HuH-7.5 (cell line): Measurements from ENCODE around the gene NKD1.
A peak's percentile ranks its signal among the peaks of the same experiment; 100 is the strongest.

Source experiments
- DNase-seq: peaks from one replicate; pipeline ENCODE4 v3.0.0; 2011; ENCODE audit warnings: low spot score

Gene NKD1

DNA sequence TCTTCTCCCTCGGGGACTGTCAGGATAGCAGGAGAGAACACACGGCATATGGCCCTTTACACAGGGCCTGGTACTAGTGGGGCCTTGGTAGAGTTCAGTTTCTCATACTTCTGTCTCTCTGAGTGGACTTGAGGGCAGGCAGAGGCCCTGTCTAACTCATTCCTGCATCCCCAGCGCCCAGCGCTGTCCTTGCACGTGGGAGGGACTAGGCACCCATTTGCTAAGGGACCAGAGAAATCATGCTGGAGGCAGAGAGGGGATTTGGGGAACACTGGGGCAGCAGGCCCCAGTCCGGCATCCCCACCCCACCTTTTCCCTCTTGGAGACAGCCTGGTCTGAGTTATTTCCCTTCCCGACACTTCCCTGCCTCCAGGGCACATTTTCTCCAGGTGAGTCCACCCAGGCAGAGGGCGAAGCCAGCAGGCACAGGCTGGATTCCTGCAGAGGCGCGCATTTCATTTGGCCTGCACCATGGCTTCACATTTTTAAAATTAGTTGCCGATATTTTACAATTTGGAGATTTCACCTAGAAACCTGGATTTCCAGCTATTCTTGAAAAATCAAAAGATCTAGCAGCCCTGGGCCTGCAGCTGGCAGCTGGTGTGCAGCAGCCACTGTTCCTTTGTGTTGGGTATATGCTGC is 9.7 kb upstream of the NKD1 start:
- no peak for DNase-seq

- DNase-seq = no peak
These were observed 9.0 kb upstream of the NKD1 start for GRCh38 chr16:50539053-50539695.

- DNase-seq = no peak
These were observed 8.1 kb upstream of the NKD1 start for GRCh38 chr16:50539822-50540710.

- no peak for DNase-seq
These were observed 7.5 kb upstream of the NKD1 start for GRCh38 chr16:50540711-50541007.

DNA sequence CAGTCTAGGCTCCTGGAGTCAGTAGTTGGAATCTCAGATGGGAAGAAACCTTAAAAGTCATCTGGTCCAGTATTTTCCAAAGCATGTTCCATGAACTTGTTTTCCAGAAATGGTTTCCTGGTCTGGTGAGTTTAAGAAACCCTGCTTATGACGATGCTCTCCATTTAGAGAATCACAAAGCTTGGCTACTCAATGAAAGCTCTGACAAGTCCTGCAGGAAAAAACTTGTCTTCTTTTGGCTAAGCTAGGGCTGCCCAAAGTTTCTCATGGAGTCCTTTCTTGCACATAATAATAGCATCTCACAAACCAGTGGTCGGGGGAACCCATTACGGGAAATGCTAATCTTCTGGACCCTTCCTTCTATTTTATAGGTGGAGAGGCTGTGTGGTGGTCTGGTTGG is 5.5 kb upstream of the NKD1 start:
- DNase-seq = no peak

DNA sequence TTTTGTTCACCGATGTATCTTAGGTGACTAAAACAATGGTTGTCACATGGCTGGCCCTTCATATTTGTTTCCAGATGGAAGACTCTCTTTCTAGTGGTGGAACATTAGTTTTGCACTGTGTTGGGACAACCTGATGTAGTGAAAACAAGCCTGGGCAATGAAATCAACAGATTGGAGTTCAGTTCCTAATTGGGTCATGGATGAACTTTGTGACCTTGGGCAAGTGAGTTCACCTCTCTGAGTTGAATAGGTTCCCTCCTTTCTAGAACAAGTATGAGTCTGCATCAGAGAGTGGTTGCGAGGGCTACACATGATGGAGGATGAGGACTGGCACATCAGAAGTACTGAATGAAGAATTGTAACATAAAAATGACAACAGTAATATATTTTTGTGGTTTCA is 2.1 kb upstream of the NKD1 start:
- DNase-seq = no peak

DNA sequence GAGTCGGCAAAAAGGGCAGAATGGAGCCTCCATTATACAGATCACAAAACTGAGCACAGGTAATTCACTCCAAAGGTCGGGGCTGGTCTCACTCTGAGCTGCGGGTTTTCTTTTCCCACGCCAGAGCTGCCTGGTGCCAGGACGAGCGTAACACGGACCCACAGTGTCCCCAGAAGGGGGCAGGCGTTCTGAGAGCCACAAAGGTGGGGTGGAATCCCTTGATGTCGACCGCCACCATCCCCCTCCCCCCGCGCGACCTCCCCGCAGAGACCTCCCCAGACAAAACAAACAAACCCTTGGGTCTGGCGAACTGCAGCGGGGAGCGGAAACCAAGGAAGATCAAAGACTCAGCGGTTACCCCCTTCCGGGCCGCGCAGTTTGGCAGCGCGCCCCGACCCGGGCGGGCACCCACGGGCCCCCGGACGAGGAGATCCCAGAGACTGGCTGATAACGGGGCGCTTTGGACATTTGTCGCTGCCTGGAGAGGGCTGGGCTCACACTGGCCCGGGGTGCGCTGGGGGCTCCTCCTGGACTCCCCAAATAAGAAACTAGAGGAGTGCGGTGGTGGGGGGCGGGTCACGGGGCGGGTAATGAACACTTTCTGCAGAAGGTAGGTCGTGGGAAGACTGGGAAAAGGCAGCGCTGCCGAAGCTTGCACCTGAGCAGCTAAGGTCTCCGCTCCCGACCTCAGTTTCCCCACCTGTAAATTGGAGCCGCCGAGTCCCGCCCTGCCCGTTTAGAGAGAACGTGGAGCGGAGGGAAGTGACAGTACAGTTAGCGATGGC is 664 bp upstream of the NKD1 start:
- DNase-seq = peak; percentile 64

GRCh38 chr16:50548909-50549560 is 839 bp downstream of the NKD1 start:
- no peak for DNase-seq

DNA sequence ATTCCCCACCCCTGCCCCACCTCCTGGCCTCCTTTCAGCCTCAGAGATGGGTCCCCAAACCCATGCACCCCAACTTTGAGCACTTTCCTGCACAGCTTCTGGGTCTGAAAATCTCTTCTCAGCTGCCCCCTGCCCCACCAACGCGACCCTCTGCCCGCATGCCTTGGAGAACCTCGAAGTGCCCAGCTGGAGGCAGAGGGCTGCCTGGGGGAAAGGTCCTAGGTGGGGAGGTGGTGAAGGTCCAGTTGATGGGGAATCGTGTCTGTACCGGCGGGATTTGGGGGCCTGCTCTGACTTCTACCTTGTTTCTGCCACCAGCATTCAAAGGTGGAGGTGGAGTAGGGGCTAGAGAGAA is 1.3 kb downstream of the NKD1 start:
- DNase-seq = no peak

- DNase-seq = no peak
These were observed 1.8 kb downstream of the NKD1 start for GRCh38 chr16:50550035-50550434.

DNA sequence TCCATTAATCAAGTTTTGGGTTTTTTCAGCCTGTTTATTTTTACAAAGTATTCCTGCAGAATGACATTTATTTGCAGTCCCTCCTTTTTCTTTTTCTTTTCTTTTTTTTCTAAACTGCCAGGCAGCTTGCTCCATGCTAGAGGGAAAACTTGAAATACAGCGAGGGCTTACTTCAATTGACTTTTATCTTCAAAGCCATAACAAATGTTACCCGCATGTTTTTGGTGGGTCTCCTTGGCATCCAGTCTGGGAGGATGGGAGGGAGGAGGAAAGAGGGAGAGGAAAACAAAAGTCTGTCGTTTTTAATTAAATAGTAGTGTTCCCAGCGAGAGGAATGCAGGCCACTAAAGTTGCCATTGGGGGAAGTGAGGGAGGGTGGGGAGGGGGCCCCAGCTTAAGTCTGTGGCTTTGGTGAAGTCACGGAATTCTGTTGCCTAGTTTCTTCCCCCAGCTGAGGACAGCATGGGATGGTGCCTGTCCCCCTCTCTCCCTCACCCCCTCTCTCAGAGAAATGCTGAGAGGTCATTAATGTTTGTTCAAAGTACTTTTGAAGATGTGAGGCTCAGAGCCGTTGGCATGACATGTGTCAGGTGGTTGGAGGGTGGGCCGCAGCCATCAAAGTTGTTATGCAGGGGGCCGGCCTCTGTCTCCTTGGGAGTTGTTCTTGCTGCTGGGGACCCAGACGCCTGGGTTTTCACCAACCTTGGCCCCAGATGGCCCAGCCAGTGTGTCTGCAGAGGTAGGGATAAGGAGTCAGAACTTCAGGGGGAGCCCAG is 2.9 kb downstream of the NKD1 start:
- DNase-seq = no peak

DNA sequence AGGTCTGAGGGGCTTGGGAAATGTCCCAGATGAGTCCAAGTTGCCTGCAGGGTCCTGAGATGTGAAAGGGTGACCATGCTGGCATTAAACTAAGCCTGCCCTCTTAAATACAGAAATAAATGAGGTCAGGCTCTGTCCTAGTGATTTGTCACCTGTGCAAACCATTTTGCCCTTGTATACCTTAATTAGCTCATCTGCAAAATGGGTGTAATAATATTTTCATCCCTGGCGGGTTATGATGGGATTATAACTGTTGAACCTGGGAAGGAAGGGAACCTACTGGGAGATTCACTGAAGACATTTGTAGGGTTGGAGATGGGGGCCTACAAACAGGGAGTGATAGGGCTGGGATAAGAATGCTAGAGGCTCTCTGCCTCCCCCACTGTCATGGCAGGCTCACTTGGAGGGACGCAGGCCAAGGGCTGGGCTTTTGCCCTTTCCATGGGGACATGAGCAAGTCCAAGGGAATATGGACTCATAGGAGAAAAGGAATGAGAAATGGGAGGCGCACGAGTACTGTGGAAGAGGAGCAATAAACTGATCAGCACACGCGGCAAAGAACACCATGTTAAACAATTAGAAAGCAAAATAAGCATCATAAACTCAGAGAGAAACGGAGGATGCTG is 4.4 kb downstream of the NKD1 start:
- DNase-seq = no peak

DNA sequence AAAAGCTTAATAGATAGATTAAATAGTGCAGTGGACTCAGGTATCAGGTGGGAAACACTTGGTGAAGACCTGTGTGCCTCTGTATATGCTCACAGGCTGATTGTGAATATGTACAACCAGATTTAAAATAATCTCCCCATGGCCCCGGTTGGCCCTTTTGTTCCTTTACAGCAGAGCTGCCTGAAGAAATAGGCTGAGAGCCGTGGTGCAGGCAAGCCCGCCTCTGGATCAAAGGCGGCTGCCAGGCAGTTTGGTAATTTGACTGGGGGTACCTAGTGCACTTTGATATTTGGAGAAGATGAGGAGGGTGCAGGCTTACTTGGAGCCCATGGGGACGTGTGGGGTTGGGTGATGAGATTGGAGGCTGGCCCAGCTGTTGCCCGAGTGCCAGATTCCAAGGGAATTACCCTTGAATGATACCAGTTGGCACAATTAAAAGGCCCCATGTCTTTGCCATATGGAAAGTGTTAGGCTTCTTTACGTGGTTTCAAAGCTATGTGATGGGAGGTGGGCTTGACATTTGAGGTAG is 5.0 kb downstream of the NKD1 start:
- no peak for DNase-seq

DNA sequence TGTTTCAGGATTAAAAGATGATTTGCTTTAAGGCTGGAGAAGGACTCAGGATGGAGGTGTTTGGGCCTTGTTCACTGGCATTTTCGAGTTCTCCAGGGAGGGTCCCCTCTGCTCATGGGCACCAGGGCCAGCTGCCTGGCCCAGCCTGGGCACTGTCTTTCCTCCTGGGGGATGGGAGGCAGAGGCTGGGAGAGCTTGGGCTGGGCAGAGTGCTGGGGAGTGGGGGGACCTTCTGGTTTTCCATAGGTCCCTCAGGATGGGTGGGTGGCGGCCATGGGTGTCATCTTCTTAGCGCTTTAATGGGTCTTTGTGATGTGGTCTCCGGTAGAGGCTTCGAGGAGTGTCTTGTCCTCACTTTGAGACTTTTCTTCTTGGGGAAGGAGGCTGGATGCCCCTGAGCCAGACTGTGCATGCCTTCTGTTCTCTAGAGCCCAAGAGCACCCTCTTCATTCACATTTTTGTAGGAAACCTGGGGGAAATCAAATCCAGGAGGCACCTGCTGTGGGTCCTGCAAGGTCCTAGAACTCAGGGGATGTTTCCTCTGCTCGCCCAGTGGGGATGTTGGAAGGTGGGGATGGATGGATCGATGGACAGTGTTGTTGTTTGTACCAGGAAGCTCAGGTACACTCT is 5.7 kb downstream of the NKD1 start:
- DNase-seq = no peak

DNA sequence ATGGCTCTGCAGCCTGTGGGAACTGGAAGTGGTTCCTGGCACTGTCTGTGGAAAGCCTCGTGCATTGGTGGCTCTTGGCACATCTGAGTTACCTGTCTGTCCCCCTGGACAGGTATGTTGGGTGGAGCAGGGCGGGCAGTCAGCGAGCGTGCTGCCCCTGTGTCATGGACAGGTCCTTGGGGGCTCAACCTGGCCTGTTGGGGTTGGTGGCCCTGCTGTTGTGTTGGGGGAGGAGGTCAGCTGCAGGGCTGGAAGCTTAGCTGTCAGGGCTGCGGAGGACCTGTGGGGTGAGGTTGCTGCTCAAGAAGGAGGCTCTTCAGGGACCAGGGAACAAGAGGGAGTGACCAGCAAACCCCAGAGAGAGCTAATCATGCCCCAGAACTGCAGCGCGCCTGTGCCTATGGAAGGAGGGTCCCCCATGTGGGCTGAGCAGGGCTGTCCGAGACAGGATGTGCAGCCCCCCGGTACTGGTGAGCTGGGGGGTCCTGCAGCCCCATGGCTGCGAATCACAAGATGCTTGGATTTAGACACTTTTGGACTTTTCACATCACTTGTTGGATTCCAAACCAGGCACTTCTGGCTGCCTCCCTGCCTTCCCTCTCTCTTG is 7.2 kb downstream of the NKD1 start:
- no peak for DNase-seq

- no peak for DNase-seq
These were observed 7.9 kb downstream of the NKD1 start for GRCh38 chr16:50555952-50556673.

- DNase-seq = no peak
These were observed 8.8 kb downstream of the NKD1 start for GRCh38 chr16:50557046-50557445.

GRCh38 chr16:50558913-50559312 is 10.7 kb downstream of the NKD1 start:
- no peak for DNase-seq

DNA sequence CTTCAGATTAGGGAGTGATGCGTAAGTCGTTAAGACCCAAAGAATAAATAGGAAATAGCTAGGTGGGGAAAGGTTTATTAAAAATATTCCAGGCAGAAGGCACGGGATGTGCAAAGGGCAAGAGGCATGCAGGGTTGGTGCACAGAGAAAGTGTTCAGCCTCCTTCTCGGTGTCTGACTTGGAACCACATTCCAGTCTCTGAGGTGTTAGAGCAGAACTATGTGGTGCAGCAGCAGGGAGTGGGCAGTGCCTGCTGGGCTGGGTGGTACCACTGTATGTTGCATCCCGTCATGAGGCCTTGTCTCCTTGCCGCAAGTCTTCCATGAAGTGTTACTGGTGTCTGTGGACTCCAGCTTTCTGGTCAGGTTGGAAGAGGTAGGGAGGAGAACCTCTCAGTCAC is 11.1 kb downstream of the NKD1 start:
- no peak for DNase-seq
